HEK293 (cell line): Measurements from ENCODE around the gene VOPP1.

Experiments used
- BCL6B ChIP-seq: fragments of 450-650 bp; formaldehyde crosslinking; IDR thresholded peaks from 2 replicates; pipeline ENCODE4 v1.5.1; 2017; ENCODE audit warnings: missing biosample characterization, missing genetic modification characterization
- CTCF ChIP-seq: fragments of 450-650 bp; formaldehyde crosslinking; IDR thresholded peaks from 2 replicates; pipeline ENCODE4 v1.5.1; 2016; ENCODE audit warnings: missing biosample characterization, missing genetic modification characterization
- SP2 ChIP-seq: fragments of 450-650 bp; formaldehyde crosslinking; IDR thresholded peaks from 2 replicates; pipeline ENCODE4 v1.5.1; 2016; ENCODE audit warnings: missing biosample characterization, missing genetic modification characterization
- ZBTB11 ChIP-seq: fragments of 450-650 bp; formaldehyde crosslinking; conservative IDR thresholded peaks from 2 replicates; pipeline ENCODE4 v1.5.1; 2016; ENCODE audit warnings: low read depth, missing biosample characterization, missing genetic modification characterization
- ZNF24 ChIP-seq: fragments of 450-650 bp; formaldehyde crosslinking; IDR thresholded peaks from 2 replicates; pipeline ENCODE4 v1.5.1; 2016; ENCODE audit warnings: missing biosample characterization, missing genetic modification characterization
- ZNF26 ChIP-seq: fragments of 450-650 bp; formaldehyde crosslinking; IDR thresholded peaks from 2 replicates; pipeline ENCODE4 v1.5.1; 2016; ENCODE audit warnings: missing biosample characterization, missing genetic modification characterization
- ZNF280C ChIP-seq: fragments of 450-650 bp; formaldehyde crosslinking; IDR thresholded peaks from 2 replicates; pipeline ENCODE4 v1.5.1; 2016; ENCODE audit warnings: missing biosample characterization, missing genetic modification characterization

GRCh38 chr7:55457801-55458200, 114.5 kb downstream of the VOPP1 start:
- TF ChIP-seq CTCF (tag by site-specific recombination) (no peak), ZBTB11 (tag by site-specific recombination) (no peak), SP2 (tag by site-specific recombination) (no peak), ZNF280C (tag by site-specific recombination) (no peak), ZNF24 (tag by site-specific recombination) (no peak), BCL6B (tag by site-specific recombination) (no peak), ZNF26 (tag by site-specific recombination) (no peak)
